NB4 (cell line): ENCODE measurements around the gene SLC25A11.

Experiments used
- CTCF ChIP-seq: IDR thresholded peaks from one replicate; pipeline ENCODE4 v1.5.1; 2012; ENCODE audit warnings: low read depth, low read length
- MAX ChIP-seq: IDR thresholded peaks from 2 replicates; pipeline ENCODE4 v1.6.1; 2011; ENCODE audit warnings: low read depth, low read length
- POLR2A ChIP-seq: IDR thresholded peaks from 2 replicates; pipeline ENCODE4 v1.6.1; 2011; ENCODE audit warnings: mild to moderate bottlenecking; ENCODE audit not compliant: insufficient read length; ENCODE audit errors: extremely low read depth

- TF ChIP-seq CTCF (no peak), POLR2A (no peak), MAX (no peak)
Measured at GRCh38 chr17:4982305-4982704, 42.5 kb upstream of the SLC25A11 start.
